Large intestine (tissue), 3 donors: Measurements from ENCODE around the gene IMP4. TPM values are rescaled to one million over a fixed set of nuclear protein-coding genes. Genes with fewer than 3 reads are reported as not detected.
A peak's percentile ranks its signal among the peaks of the same experiment; 100 is the strongest.

Experiments
- DNase-seq, 2 donors: peaks; one replicate each; pipeline versions ENCODE4 v3.0.0 to v3.0.0-alpha.2; 2013
- H3K27ac ChIP-seq: one replicate; pipeline ENCODE4 v1.5.1; 2013; ENCODE audit warnings: low read length
- H3K27me3 ChIP-seq: 2 replicates; pipeline ENCODE4 v1.6.1; 2013; ENCODE audit warnings: low read length; ENCODE audit not compliant: control insufficient read depth, insufficient read depth
- H3K36me3 ChIP-seq: 2 replicates; pipeline ENCODE4 v1.6.1; 2013; ENCODE audit warnings: low read length; ENCODE audit not compliant: control insufficient read depth, insufficient read depth
- H3K4me1 ChIP-seq: one replicate; pipeline ENCODE4 v1.6.1; 2013; ENCODE audit warnings: low read length; ENCODE audit not compliant: control insufficient read depth, insufficient read depth
- H3K4me3 ChIP-seq: one replicate; pipeline ENCODE4 v1.5.1; 2013; ENCODE audit warnings: low read length
- H3K9me3 ChIP-seq: one replicate; pipeline ENCODE4 v1.6.1; 2013; ENCODE audit warnings: mild to moderate bottlenecking, low read depth, low read length, moderate library complexity; ENCODE audit not compliant: control insufficient read depth
- WGBS: methylation state at CpG from one replicate; pipeline ENCODE4 v1.1.5; 2013; ENCODE audit warnings: low lambda C conversion rate; ENCODE audit not compliant: insufficient coverage; 5-methylcytosine and 5-hydroxymethylcytosine counted together
- polyA plus RNA-seq: library from polyadenylated mRNA; unstranded; fragments of 120-200 nt; gene quantifications from one replicate; pipeline ENCODE4 v1.2.1, GENCODE V29; 2013

IMP4 gene
- polyA plus RNA-seq, 1 donor: 49.4 TPM

- no peak for DNase-seq
Measured at GRCh38 chr2:130335226-130335625, 7.5 kb upstream of the IMP4 start.

GRCh38 chr2:130336150-130336876 lies 6.4 kb upstream of the IMP4 start:
- DNase-seq: no peak
- peaks cover 20% of the 10 kb centered on the region for H3K36me3 ChIP-seq
- WGBS: no CpG with 5 or more reads among the region's 13 CpGs
- H3K4me1 ChIP-seq: peaks cover 10% of the 10 kb centered on the region
- peaks cover 7% of the 10 kb centered on the region for H3K27me3 ChIP-seq
- peak overlapping the region; percentile 42 for H3K4me3 ChIP-seq
- H3K9me3 ChIP-seq: no peaks in the 10 kb centered on the region
- H3K27ac ChIP-seq: no peak overlapping the region

More at GRCh38 chr2:130335226-130335625, 7.5 kb upstream of the IMP4 start:
- peaks cover 15% of the 10 kb centered on the region for H3K27me3 ChIP-seq
- peaks cover 19% of the 10 kb centered on the region for H3K36me3 ChIP-seq
- H3K27ac ChIP-seq: no peak overlapping the region
- peaks cover 2% of the 10 kb centered on the region for H3K4me1 ChIP-seq
- H3K9me3 ChIP-seq: no peaks in the 10 kb centered on the region
- no peak overlapping the region for H3K4me3 ChIP-seq

GRCh38 chr2:130336877-130337734 lies 5.6 kb upstream of the IMP4 start:
- peaks cover 10% of the 10 kb centered on the region for H3K4me1 ChIP-seq
- H3K9me3 ChIP-seq: no peaks in the 10 kb centered on the region
- WGBS: no CpG with 5 or more reads among the region's 29 CpGs
- peak overlapping the region; percentile 64 for H3K27ac ChIP-seq
- peak overlapping the region; percentile 42 for H3K4me3 ChIP-seq
- H3K36me3 ChIP-seq: peaks cover 20% of the 10 kb centered on the region
- DNase-seq: peak; percentile 90 to 91
- H3K27me3 ChIP-seq: peaks cover 2% of the 10 kb centered on the region

- H3K27ac ChIP-seq: peak overlapping the region; percentile 64
- H3K4me1 ChIP-seq: peaks cover 10% of the 10 kb centered on the region
- no peaks in the 10 kb centered on the region for H3K27me3 ChIP-seq
- no peaks in the 10 kb centered on the region for H3K9me3 ChIP-seq
- DNase-seq: no peak
- peak overlapping the region; percentile 42 for H3K4me3 ChIP-seq
- H3K36me3 ChIP-seq: peaks cover 20% of the 10 kb centered on the region
- 60% methylated on average over 1 of the region's 8 CpGs for WGBS
Measured at GRCh38 chr2:130337735-130338325, 4.9 kb upstream of the IMP4 start.

GRCh38 chr2:130338793-130339345 lies 3.8 kb upstream of the IMP4 start:
- Histone ChIP-seq H3K9me3 (no peaks in the 10 kb centered on the region), H3K4me1 (peaks cover 13% of the 10 kb centered on the region), H3K27ac (no peak overlapping the region), H3K27me3 (no peaks in the 10 kb centered on the region), H3K36me3 (peaks cover 20% of the 10 kb centered on the region), H3K4me3 (no peak overlapping the region)
- no peak for DNase-seq
- no CpG with 5 or more reads among the region's 12 CpGs for WGBS

GRCh38 chr2:130339885-130340745 lies 2.6 kb upstream of the IMP4 start:
- Histone ChIP-seq H3K27me3 (no peaks in the 10 kb centered on the region), H3K4me3 (no peak overlapping the region), H3K9me3 (no peaks in the 10 kb centered on the region), H3K4me1 (peaks cover 16% of the 10 kb centered on the region), H3K27ac (no peak overlapping the region), H3K36me3 (peaks cover 28% of the 10 kb centered on the region)
- WGBS: no CpG with 5 or more reads among the region's 10 CpGs
- DNase-seq: no peak

- no peak for DNase-seq
Measured at GRCh38 chr2:130341562-130342019, 1.1 kb upstream of the IMP4 start.

GRCh38 chr2:130342020-130342532 lies 621 bp upstream of the IMP4 start:
- peak; percentile 91 to 98 for DNase-seq
- Histone ChIP-seq H3K9me3 (no peaks in the 10 kb centered on the region), H3K4me1 (peaks cover 16% of the 10 kb centered on the region), H3K27ac (peak overlapping the region; percentile 81), H3K36me3 (peaks cover 48% of the 10 kb centered on the region), H3K4me3 (peak overlapping the region; percentile 90), H3K27me3 (no peaks in the 10 kb centered on the region)
- no CpG with 5 or more reads among the region's 24 CpGs for WGBS

More at GRCh38 chr2:130341562-130342019, 1.1 kb upstream of the IMP4 start:
- Histone ChIP-seq H3K4me3 (peak overlapping the region; percentile 90), H3K9me3 (no peaks in the 10 kb centered on the region), H3K27me3 (no peaks in the 10 kb centered on the region), H3K4me1 (peaks cover 16% of the 10 kb centered on the region), H3K36me3 (peaks cover 43% of the 10 kb centered on the region), H3K27ac (peak overlapping the region; percentile 81)
- WGBS: no CpG with 5 or more reads among the region's 24 CpGs

GRCh38 chr2:130344578-130344977 lies 1.9 kb downstream of the IMP4 start:
- no peak for DNase-seq
- no peak overlapping the region for H3K27ac ChIP-seq
- no peaks in the 10 kb centered on the region for H3K27me3 ChIP-seq
- H3K4me3 ChIP-seq: no peak overlapping the region
- H3K36me3 ChIP-seq: peaks cover 43% of the 10 kb centered on the region
- no peaks in the 10 kb centered on the region for H3K9me3 ChIP-seq
- peaks cover 13% of the 10 kb centered on the region for H3K4me1 ChIP-seq
- no CpG with 5 or more reads among the region's 4 CpGs for WGBS
